ENCODE results near the gene IFNL1. TPM values are rescaled to one million over a fixed set of nuclear protein-coding genes. Genes with fewer than 3 reads are reported as not detected.
A peak's percentile ranks its signal among the peaks of the same experiment; 100 is the strongest.

The IFNL1 gene
- total and polyA plus RNA-seq, 2 donors (not counting 1 experiment from before 2014, with no cell fraction given) = not detected

GRCh38 chr19:39264306-39265290, 31.6 kb upstream of the IFNL1 start:
- Histone ChIP-seq H3K9me3 (ENCODE audit: control extremely low read depth in 1 of 3, control insufficient read depth in 2 of 3, insufficient read depth in 1 of 3, low read length in 2 of 3) (peaks cover 0 to 6% (median 0%) of the 10 kb centered on the region in 3 donors), H3K36me3 (replicated peaks in 1 of 2; ENCODE audit: control extremely low read depth in 1 of 2, control insufficient read depth in 1 of 2, extremely low read depth in 1 of 2, insufficient read depth in 2 of 2, low read length in 1 of 2) (no peaks in the 10 kb centered on the region), H2AFZ (ENCODE audit: insufficient read depth, low read depth, low read length, poor library complexity, severe bottlenecking) (peak overlapping the region; percentile 16), H3K27ac (ENCODE audit: low read length in 2 of 2) (no peak overlapping the region), H3K4me2 (replicated peaks; ENCODE audit: low read depth, low read length, poor library complexity, severe bottlenecking) (no peak overlapping the region), H3K79me2 (ENCODE audit: control insufficient read depth, insufficient read depth, low read length) (no peaks in the 10 kb centered on the region), H3K4me1 (ENCODE audit: control insufficient read depth in 2 of 2, insufficient read depth in 2 of 2, low read length in 2 of 2) (peaks cover 5 to 8% of the 10 kb centered on the region in 2 donors), H3K27me3 (replicated peaks in 1 of 4; ENCODE audit: control extremely low read depth in 1 of 4, control insufficient read depth in 3 of 4, insufficient read depth in 4 of 4, low read length in 3 of 4) (peaks cover 0 to 46% (median 26%) of the 10 kb centered on the region in 4 experiments), H4K20me1 (ENCODE audit: control insufficient read depth, insufficient read depth, low read length, poor library complexity, severe bottlenecking) (no peaks in the 10 kb centered on the region), H3K4me3 (ENCODE audit: control extremely low read depth in 1 of 5, extremely low read depth in 1 of 5, insufficient read depth in 1 of 5, low read depth in 2 of 5, low read length in 4 of 5) (no peak overlapping the region), H3K9ac (ENCODE audit: low read length) (no peak overlapping the region)
- DNase-seq = peak; percentile 15
- Mint-ChIP-seq H3K4me1 (peaks cover 3% of the 10 kb centered on the region), H3K27me3 (peaks cover 23% of the 10 kb centered on the region), H3K27ac (no peak overlapping the region), H3K4me3 (no peak overlapping the region), H3K9me3 (ENCODE audit: insufficient read depth) (no peaks in the 10 kb centered on the region)
- TF ChIP-seq EZH2 (IDR thresholded peaks at IDR 0.05; ENCODE audit: borderline replicate concordance, insufficient read depth, low read depth, low read length, poor library complexity, severe bottlenecking) = no peak
- TF ChIP-seq, protein P1, sequence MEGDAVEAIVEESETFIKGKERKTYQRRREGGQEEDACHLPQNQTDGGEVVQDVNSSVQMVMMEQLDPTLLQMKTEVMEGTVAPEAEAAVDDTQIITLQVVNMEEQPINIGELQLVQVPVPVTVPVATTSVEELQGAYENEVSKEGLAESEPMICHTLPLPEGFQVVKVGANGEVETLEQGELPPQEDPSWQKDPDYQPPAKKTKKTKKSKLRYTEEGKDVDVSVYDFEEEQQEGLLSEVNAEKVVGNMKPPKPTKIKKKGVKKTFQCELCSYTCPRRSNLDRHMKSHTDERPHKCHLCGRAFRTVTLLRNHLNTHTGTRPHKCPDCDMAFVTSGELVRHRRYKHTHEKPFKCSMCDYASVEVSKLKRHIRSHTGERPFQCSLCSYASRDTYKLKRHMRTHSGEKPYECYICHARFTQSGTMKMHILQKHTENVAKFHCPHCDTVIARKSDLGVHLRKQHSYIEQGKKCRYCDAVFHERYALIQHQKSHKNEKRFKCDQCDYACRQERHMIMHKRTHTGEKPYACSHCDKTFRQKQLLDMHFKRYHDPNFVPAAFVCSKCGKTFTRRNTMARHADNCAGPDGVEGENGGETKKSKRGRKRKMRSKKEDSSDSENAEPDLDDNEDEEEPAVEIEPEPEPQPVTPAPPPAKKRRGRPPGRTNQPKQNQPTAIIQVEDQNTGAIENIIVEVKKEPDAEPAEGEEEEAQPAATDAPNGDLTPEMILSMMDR (IDR thresholded peaks at IDR 0.05) = no peak
- POLR2A ChIA-PET = no interaction called here
- no peak for ATAC-seq (ENCODE audit: low read depth)
- 17% methylated on average over 102 of the region's 102 CpGs for WGBS (ENCODE audit: insufficient coverage)
- CTCF ChIA-PET = no interaction called here
- intact Hi-C loops (cut with micrococcal nuclease) = no loop called here

Data from B cell (primary cell).